Measurements from ENCODE around the gene ATXN2.
"Not testable (repeated sequence)": the region's sequence is repeated elsewhere in the genome, so short reads cannot be mapped to it uniquely, and the experiment has no call there.

Gene ATXN2

GRCh38 chr12:111414711-111415252 is 184.3 kb downstream of the ATXN2 start:
- no peak for DNase-seq (ENCODE audit: low read depth)

- peak; percentile 60 for DNase-seq (ENCODE audit: low read depth)
Measured at GRCh38 chr12:111413442-111414086, 185.6 kb downstream of the ATXN2 start.

- DNase-seq (ENCODE audit: low read depth): no peak
Measured at GRCh38 chr12:111412830-111413441, 186.2 kb downstream of the ATXN2 start.

- DNase-seq (ENCODE audit: low read depth): no peak
Measured at GRCh38 chr12:111412007-111412829, 186.9 kb downstream of the ATXN2 start.

GRCh38 chr12:111411185-111411764 is 187.8 kb downstream of the ATXN2 start:
- no peak for DNase-seq (ENCODE audit: low read depth)

GRCh38 chr12:111410431-111411184 is 188.5 kb downstream of the ATXN2 start:
- DNase-seq (ENCODE audit: low read depth): no peak

GRCh38 chr12:111409780-111410430 is 189.2 kb downstream of the ATXN2 start:
- DNase-seq (ENCODE audit: low read depth): peak; percentile 55

GRCh38 chr12:111409403-111409779 is 189.7 kb downstream of the ATXN2 start:
- peak; percentile 49 for DNase-seq (ENCODE audit: low read depth)

- no peak for DNase-seq (ENCODE audit: low read depth)
Measured at GRCh38 chr12:111408686-111409402, 190.3 kb downstream of the ATXN2 start.

GRCh38 chr12:111408116-111408440 is 191.0 kb downstream of the ATXN2 start:
- DNase-seq (ENCODE audit: low read depth): no peak

GRCh38 chr12:111407377-111408115 is 191.6 kb downstream of the ATXN2 start:
- DNase-seq (ENCODE audit: low read depth): no peak

GRCh38 chr12:111406474-111407376 is 192.4 kb downstream of the ATXN2 start:
- DNase-seq (ENCODE audit: low read depth): no peak

- peak; percentile 60 for DNase-seq (ENCODE audit: low read depth)
Measured at GRCh38 chr12:111405859-111406473, 193.1 kb downstream of the ATXN2 start, which contains the start of gene SH2B3. TSS of gene SH2B3 (plus strand) at chr12:111405923. CDS start at chr12:111418146, 12,223 bp downstream.

- peak; percentile 87 for DNase-seq (ENCODE audit: low read depth)
Measured at GRCh38 chr12:111405149-111405858, 193.8 kb downstream of the ATXN2 start.

- peak; percentile 74 for DNase-seq (ENCODE audit: low read depth)
Measured at GRCh38 chr12:111404362-111405148, 194.6 kb downstream of the ATXN2 start.

GRCh38 chr12:111402490-111402824 is 196.7 kb downstream of the ATXN2 start:
- not testable (repeated sequence) for DNase-seq (ENCODE audit: low read depth)

Data from iris pigment epithelial cell (primary cell).